Glutamatergic neuron (in vitro differentiated cells): ENCODE data around the gene ENO1. TPM values are rescaled to one million over a fixed set of nuclear protein-coding genes. Genes with fewer than 3 reads are reported as not detected.
A peak's percentile ranks its signal among the peaks of the same experiment; 100 is the strongest.

ENCODE experiments used
- DNase-seq: peaks from one replicate; pipeline ENCODE4 v3.0.0; 2022
- H3K27ac Mint-ChIP-seq: one replicate; pipeline ENCODE4 v1.8.0; 2020; ENCODE audit warnings: mild to moderate bottlenecking, mixed read lengths, inconsistent platforms; ENCODE audit not compliant: unreplicated experiment
- H3K27me3 Mint-ChIP-seq: one replicate; pipeline ENCODE4 v1.8.0; 2020; ENCODE audit warnings: mild to moderate bottlenecking, moderate library complexity, mixed read lengths, inconsistent platforms; ENCODE audit not compliant: unreplicated experiment
- H3K36me3 Mint-ChIP-seq: one replicate; pipeline ENCODE4 v1.8.0; 2020; ENCODE audit warnings: mild to moderate bottlenecking, mixed read lengths, inconsistent platforms; ENCODE audit not compliant: unreplicated experiment
- H3K4me1 Mint-ChIP-seq: one replicate; pipeline ENCODE4 v1.8.0; 2020; ENCODE audit warnings: mild to moderate bottlenecking, low read depth, mixed read lengths, inconsistent platforms; ENCODE audit not compliant: unreplicated experiment
- H3K4me3 Mint-ChIP-seq: one replicate; pipeline ENCODE4 v1.8.0; 2020; ENCODE audit warnings: mild to moderate bottlenecking, mixed read lengths, inconsistent platforms; ENCODE audit not compliant: unreplicated experiment
- H3K9me3 Mint-ChIP-seq: one replicate; pipeline ENCODE4 v1.8.0; 2020; ENCODE audit warnings: mild to moderate bottlenecking, moderate library complexity, mixed read lengths, inconsistent platforms; ENCODE audit not compliant: unreplicated experiment
- total RNA-seq: library from RNA; stranded (reverse); fragmentation: NEBNext Ultra II Directional; extraction: Animal tissue kit (Norgen Biotek cat#: 25700); gene quantifications from one replicate; pipeline ENCODE4 v1.2.1, GENCODE V29; 2021; ENCODE audit not compliant: unreplicated experiment
- TF ChIP-seq, protein P1 (sequence below): fragments of 200-600 bp; sonication (generic); IDR thresholded peaks from one replicate; pipeline ENCODE4 v1.5.0; 2021; ENCODE audit not compliant: partially characterized antibody, unreplicated experiment

Gene ENO1
- total RNA-seq, 1 donor from 2014 or later: 357 TPM

DNA sequence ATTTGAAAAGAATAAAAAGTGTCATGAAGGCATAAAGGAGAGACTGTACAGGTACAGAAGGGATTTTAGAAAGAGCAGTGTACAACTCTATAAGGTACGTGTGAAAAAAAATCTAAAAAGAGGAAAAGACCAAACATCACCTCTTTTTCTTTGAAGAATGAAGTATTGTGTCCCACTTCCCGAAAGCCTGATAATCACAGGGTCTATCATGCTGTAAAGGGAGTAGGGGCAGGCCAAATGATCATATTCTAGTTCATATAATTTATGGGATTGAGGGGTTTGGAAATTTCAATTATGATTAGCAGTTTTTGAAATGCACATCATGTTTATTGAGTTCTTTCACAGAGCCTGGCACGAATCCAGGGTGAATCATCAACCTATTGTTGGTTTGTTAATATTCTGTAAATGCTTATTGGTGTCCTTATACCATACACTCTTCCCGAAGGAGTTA lies 60.1 kb downstream of the ENO1 start:
- no peak for DNase-seq
- TF ChIP-seq, protein P1, sequence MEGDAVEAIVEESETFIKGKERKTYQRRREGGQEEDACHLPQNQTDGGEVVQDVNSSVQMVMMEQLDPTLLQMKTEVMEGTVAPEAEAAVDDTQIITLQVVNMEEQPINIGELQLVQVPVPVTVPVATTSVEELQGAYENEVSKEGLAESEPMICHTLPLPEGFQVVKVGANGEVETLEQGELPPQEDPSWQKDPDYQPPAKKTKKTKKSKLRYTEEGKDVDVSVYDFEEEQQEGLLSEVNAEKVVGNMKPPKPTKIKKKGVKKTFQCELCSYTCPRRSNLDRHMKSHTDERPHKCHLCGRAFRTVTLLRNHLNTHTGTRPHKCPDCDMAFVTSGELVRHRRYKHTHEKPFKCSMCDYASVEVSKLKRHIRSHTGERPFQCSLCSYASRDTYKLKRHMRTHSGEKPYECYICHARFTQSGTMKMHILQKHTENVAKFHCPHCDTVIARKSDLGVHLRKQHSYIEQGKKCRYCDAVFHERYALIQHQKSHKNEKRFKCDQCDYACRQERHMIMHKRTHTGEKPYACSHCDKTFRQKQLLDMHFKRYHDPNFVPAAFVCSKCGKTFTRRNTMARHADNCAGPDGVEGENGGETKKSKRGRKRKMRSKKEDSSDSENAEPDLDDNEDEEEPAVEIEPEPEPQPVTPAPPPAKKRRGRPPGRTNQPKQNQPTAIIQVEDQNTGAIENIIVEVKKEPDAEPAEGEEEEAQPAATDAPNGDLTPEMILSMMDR: no peak
- H3K4me1 Mint-ChIP-seq: peaks cover 21% of the 10 kb centered on the region
- peaks cover 22% of the 10 kb centered on the region for H3K9me3 Mint-ChIP-seq
- no peaks in the 10 kb centered on the region for H3K36me3 Mint-ChIP-seq
- peak overlapping the region; percentile 94 for H3K4me3 Mint-ChIP-seq
- H3K27ac Mint-ChIP-seq: peak overlapping the region; percentile 97
- H3K27me3 Mint-ChIP-seq: peaks cover 20% of the 10 kb centered on the region

DNA sequence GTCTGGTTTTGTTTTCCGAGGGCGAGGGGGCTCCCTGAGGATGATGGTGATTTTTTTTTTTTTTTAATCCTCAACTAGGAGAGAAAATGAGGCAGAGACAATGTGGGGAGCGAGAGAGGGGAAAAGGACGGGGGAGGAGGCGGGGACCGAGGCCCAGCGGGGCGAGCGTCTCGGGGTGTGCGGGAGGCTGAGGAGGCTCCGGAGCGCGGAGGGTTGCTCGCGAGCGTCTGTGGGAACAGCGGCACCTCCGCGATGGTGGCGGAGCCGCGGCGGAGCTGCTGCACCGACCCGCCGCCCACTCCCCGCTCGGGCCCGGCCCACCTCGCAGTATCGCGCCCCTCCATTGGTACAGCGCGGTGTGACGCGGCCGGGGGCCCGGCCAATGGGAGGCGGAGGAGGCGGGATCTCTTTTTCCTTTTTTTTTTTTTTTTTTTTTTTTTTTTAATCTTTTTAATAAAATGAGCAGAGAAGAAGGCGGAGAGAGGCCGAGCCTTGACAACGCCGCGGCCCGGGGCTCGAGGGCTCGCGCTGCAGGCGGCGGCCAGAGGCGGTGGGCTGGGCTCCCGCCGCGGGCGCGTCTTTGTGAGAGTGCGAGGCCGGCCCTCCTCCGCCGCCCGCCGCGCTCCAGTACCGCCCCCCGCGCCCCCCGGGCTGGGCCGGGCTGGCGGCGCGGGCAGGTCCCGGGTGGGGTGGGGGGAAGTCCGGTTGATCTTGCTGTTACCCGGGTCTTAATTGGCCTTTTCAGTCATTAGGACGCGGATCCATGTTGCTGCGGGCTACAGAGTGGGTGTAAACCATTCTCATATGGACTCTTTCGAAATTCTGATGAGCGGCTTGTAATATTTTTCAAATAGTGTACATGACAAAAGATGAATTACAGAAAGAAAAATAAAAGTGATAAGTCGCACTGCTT lies 60.8 kb downstream of the ENO1 start, which contains the start of gene RERE:
RERE (minus strand) TSS at position 229 of the 913 bp plus-strand sequence.
- peaks cover 22% of the 10 kb centered on the region for H3K4me1 Mint-ChIP-seq
- TF ChIP-seq, protein P1: no peak

DNA sequence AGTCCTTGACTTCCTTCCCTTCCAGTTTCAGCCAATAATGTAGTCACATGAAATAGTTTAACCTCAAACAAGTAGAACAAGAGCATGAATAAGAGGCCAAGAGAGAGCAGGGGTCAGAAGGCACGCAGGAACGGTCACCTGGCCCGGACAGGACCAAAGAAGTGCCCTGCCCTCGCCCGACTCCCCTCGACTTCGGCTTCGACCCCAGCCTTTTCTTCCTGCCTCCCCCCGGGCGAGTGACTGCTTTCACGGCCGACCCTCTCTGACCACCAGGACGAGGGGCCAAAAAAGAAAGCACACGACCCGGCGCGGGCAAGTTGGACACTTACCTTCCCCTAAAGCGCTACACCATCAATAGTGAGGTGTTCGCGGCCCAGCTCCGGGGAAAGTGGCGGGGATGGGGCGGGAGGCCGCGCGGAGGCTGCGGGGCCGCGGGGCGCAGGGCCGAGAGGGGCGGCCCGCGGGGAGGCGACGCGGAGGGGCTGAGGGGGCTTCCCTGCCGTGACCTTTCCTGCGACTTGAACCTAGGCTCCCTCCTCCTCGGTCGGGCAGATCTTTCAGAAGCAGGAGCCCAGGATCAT lies 61.6 kb downstream of the ENO1 start:
- Mint-ChIP-seq H3K9me3 (peaks cover 21% of the 10 kb centered on the region), H3K36me3 (no peaks in the 10 kb centered on the region), H3K27me3 (peaks cover 20% of the 10 kb centered on the region), H3K4me1 (peaks cover 21% of the 10 kb centered on the region), H3K27ac (peak overlapping the region; percentile 100), H3K4me3 (peak overlapping the region; percentile 100)
- DNase-seq: peak; percentile 38
- TF ChIP-seq, protein P1: no peak

More for the DNA sequence above, 60.8 kb downstream of the ENO1 start, which contains the start of gene RERE:
- H3K27ac Mint-ChIP-seq: peak within 1 kb of the TSS; percentile 100
- peaks cover 21% of the 10 kb centered on the region for H3K9me3 Mint-ChIP-seq
- no peaks in the 10 kb centered on the region for H3K36me3 Mint-ChIP-seq
- peak within 1 kb of the TSS; percentile 100 for H3K4me3 Mint-ChIP-seq
- H3K27me3 Mint-ChIP-seq: peaks cover 20% of the 10 kb centered on the region
- peak; percentile 97 for DNase-seq

DNA sequence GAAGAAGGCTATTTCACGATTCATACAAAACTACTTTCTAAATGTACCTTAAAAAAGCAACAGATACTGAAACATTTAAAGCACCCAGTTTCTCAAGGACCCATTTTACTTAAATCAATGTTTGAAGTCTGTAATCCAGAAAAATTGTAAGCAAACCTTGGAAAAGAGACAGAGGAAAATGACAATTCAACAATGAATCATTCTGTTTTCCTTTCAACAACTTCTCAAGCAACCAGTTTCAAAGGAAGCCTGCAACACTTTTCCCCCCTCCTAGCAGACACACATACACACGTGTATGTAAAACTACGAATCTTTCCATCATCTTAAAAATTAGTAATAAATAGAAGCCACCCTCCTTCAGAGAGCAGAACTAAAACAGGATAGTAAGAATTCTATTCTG lies 62.2 kb downstream of the ENO1 start:
- H3K4me1 Mint-ChIP-seq: peaks cover 23% of the 10 kb centered on the region
- H3K36me3 Mint-ChIP-seq: no peaks in the 10 kb centered on the region
- H3K4me3 Mint-ChIP-seq: peak overlapping the region; percentile 100
- no peak for DNase-seq
- peaks cover 20% of the 10 kb centered on the region for H3K27me3 Mint-ChIP-seq
- peaks cover 21% of the 10 kb centered on the region for H3K9me3 Mint-ChIP-seq
- TF ChIP-seq, protein P1: no peak
- peak overlapping the region; percentile 100 for H3K27ac Mint-ChIP-seq
